GM19351 (cell line): Measurements from ENCODE around the gene ATRAID.

ENCODE experiments used
- ATAC-seq: cut with Tn5 transposase; IDR thresholded peaks from one replicate; pipeline ENCODE4 v1.9.1; 2021; ENCODE audit warnings: mild to moderate bottlenecking, moderate library complexity; ENCODE audit not compliant: unreplicated experiment

Gene ATRAID

DNA sequence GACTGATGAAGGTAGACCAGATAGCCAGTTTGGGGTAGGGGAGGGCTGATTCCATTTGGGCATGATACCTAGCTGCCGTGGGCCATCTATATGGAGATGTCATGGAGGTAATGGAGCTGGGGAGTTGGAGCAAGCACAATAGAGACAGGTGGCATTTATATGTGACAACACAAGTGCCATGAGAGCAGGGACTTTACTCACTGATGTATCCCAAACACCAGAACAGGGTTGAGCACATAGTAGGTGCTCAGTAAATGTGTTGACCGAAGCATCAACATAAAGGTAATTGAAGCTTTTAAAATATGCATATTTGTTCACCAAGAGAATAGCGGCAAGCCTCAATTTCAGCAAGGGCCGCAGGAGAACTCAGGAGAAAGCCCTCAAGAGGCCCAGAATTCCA is 36.1 kb downstream of the ATRAID start:
- ATAC-seq, result no peak

- ATAC-seq, result no peak
Measured at GRCh38 chr2:27249159-27249890, 37.5 kb downstream of the ATRAID start.

DNA sequence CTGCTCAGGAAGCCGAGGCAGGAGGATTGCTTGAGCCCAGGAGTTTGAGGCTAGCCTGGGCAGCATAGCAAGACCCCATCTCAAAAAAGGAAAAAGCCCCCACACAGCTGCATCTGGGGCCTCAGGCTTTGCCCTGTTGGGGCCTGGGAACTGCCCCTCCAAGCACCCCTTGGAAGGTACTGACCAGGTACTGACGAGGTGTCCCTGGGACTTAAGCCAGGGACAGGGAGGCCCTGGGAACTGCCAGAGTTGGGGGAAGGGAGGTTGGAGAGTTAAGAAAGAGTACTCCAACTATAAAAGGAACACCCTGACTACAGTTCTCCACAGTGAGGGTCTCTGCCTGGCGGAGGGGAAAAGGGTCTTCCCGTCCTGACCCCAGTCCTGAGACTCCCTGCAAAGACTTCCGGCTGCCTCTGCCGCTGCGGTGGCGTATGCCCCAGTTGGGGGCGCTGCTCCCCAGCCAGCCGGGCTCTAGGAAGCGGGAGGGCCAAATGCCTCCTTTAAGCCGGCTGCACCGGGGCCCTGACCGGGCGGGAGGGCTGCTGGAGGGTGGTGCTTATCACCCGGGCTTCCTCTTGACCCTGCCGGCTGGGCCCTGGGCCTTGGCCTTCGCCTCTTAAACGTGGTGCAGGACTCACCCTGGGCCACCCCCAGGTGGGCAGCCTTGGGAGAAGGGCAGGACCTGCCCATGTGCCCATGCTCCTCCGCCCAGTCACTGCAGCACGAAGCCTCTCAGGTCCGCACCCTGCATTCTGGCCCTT is 38.2 kb downstream of the ATRAID start:
- ATAC-seq, result no peak

DNA sequence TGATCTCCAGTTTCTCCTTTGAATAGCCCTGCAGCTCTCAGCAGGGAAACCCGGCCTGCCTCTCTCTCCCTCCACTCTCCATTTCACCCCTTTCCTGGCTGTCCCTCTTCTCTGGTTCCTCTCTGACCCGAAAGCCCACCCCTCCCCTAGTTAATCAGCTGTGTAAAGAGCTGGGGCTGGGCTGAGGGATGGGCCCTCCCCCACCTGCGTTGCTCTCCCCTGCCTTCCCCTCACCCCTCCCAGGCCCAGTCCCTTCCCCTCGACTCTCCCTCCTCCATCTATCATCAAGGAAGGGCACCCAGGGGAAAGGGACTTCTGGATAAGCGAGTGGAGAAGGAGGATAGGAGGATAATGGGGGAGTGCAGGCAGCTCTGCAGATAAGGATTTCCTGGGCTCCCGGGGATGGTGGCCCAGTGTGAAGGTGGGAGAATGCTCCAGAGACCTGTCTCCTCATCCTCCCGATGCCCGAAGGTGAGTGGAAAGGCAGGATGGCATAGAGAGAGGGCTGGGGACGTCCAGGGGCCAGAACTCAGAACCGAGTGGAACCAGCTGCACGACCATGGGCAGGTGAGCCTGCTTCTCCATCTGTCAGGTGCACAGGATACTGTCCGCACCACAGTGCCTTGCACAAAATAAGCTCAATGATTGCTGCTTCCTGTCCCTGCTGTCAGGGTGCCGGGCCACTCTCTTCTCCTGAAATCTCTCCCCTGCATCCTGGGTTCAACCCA is 39.0 kb downstream of the ATRAID start:
- no peak for ATAC-seq

DNA sequence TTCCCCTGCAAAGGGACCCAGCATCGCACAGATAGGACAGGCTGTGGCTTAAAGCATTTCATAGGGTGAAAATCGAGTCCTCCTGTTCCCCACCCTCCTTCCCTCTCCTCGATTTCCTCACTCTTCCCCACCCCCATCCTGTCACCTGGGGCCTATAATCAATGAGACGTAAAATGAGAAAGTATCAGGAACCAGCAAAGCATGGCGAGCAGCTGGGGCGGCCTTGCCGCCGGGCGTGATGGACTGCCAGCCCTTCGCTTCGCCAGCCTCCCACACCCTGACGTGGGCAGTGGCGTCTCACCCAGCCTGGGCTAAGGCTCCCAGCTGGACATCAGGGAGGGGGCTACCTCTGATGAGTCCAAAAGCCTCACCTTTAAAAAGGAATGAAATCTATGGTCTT is 39.9 kb downstream of the ATRAID start:
- ATAC-seq, result no peak

DNA sequence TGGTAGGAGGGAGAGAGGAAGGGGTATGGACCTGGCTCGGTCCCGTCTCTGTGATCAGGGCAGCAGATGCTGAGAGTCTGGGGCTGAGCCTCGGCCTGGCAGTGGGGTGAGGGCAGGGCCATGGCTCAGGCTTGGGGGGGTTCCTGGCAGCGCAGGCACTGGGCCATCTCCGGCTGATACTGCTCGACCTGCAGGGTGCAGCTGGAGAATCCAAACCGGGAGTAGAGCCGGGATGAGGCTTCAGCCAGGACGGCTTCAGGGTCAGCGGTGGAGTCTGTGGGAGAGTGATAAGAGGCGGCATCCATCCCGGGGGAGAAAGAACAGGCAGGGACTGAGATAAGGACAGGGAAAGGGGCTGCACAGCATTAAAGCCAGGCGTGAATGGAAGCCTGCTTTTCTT is 43.3 kb downstream of the ATRAID start:
- no peak for ATAC-seq

DNA sequence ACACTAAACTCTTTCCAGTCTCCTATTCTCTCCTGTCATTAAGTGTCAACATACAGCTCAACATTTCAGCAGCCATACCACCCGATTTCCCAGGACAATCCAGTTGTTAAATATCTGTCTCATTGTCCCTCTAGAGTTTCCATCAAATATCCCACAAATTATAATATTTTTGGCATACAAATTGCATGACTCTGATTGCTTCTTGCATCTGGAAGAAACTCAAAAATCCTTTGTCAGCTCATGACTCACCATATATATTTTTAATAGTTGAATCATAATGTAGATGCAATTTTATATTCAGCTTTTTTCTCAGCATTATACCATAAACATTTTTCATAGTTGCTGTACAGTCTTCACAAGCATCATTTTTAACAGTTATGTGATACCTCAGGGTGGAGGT is 43.8 kb downstream of the ATRAID start:
- no peak for ATAC-seq

DNA sequence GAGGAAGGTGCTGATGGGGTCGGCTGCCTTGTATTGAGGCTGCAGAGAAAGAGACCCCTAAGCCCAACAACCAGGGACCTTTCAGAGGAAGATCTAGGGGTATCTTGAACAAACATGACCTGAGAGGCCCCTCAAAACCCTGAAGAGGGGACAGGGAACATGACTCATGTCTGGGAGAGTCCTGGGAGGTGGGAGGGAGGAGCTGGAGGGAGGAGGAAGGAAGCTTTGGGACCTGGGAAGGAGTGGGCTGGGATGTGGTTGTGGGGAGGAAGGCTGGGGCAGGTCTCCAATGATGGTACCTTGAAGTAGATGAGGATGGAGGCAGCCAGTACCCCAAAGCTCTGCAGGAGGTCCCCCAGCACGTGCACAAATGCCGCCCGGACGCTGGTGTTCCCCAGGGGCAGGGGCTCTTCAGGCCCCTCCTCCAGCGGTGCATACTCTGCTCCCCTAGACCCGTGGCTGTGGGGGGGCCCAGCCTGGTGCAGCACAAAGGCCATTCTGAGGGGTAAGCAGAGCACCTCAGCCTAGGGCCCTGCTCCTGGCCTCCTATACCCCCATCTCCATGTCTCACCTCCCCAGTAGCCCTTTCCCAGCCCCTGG is 45.1 kb downstream of the ATRAID start:
- ATAC-seq, result no peak

GRCh38 chr2:27258051-27258450 is 46.2 kb downstream of the ATRAID start:
- no peak for ATAC-seq

- no peak for ATAC-seq
Measured at GRCh38 chr2:27261241-27261925, 49.5 kb downstream of the ATRAID start.

DNA sequence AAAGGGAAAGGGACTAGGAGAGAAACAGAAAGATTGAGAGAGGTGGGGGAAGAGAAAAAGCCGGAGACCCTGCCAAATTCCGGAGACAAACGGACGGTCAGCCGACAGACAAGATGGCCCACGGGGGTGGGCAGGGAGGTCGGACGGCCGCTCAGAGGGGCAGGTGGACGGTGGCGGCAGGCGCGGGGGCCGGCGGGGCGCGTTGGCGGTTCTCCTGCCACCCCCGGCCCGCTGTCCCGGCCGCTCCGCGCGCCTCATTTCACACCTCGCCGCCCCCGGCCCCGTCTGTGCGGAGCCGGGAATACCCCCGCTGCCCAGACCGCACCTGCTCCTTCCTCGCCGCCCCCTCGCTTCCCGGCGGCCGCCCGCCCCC is 50.1 kb downstream of the ATRAID start:
- ATAC-seq, result no peak

GRCh38 chr2:27262379-27263286 is 50.8 kb downstream of the ATRAID start, which contains the start of gene SLC30A3:
TSS of gene SLC30A3 (minus strand) at chr2:27263047. CDS start at chr2:27262906, 141 bp downstream.
- ATAC-seq, result peak; percentile 63

DNA sequence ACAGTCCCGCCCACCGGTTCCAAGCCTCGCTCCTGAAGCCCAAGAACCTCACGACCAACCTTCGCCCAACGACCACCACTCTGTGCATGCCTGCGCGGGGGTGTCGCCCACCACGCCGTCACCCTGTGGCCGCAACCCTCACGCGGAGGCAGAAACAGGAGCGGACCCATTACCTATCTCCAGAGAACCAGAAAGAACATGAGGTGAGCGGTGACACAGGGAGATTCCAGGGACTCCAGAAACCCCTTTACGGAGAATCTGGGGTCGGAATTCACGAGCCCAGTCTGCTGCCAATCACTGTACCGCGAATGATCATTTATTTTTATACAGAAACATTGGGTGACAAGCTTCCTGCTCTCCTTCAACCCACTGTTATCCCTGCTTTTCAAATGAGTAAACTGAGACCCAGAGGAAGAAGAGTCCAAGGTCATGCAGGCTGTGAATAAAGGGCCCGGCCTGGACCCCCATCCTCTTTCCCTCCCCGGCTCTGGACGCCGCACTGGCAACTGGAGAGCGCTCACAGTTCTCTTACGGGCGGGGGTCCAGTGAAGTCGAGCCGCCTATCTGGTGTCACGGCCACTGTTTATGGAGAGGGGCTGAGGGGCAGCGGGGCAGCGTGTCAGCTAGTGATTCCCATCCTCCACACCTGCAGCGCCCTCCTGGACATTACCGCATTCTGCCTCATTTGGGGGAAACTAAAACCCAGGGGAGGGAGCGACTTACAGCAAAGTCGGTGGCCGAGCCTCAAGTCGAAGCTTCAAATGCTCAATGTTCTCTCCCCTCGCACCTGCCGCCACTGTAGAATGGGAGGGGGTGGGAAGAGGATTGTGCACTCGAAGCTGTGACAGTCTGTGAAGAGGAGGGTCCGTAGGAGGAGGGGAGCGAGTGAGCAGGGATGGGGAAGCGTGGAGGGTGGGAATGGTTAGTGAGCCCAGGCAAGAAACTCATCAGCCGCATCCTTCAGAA is 51.7 kb downstream of the ATRAID start:
- ATAC-seq, result no peak

GRCh38 chr2:27264253-27264752 is 52.5 kb downstream of the ATRAID start:
- no peak for ATAC-seq

GRCh38 chr2:27264753-27265535 is 53.1 kb downstream of the ATRAID start:
- no peak for ATAC-seq

DNA sequence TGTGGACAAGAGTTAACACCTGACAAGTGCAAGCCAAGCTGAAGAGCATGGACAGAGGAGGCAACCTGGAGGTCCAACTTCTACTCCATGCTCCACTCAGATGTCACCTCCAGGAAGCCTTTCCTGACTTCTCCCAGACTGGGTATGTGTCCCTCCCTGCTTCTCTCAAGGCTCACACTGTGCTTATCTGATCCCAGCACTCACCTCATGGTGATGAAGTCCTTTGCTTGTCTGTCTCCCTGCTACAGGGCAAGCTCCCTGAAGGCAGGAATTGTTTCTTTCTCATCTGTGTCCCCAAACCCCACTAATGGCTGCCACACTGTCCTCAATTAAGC is 53.7 kb downstream of the ATRAID start:
- no peak for ATAC-seq
